ENCODE results near the gene C16orf74. TPM values are rescaled to one million over a fixed set of nuclear protein-coding genes. Genes with fewer than 3 reads are reported as not detected.

C16orf74 gene
- total and polyA plus RNA-seq, 2 donors: 1.5 to 6.4 TPM

GRCh38 chr16:85709766-85710585, 40.9 kb downstream of the C16orf74 start:
- peaks cover 0 to 19% of the 10 kb centered on the region in 2 donors for H3K27me3 ChIP-seq (ENCODE audit: control insufficient read depth in 2 of 2, insufficient read depth in 1 of 2, low read length in 1 of 2)
- no peaks in the 10 kb centered on the region for H3K36me3 ChIP-seq (ENCODE audit: control insufficient read depth in 2 of 2, insufficient read depth in 2 of 2, low read length in 1 of 2)
- 96% methylated on average over 53 of the region's 53 CpGs for WGBS
- no peak overlapping the region for H3K27ac ChIP-seq (ENCODE audit: low read depth in 1 of 2, low read length in 1 of 2)
- peaks cover 0 to 4% of the 10 kb centered on the region in 2 donors for H3K9me3 ChIP-seq (ENCODE audit: control insufficient read depth in 2 of 2, insufficient read depth in 1 of 2, low read length in 1 of 2)
- H3K4me1 ChIP-seq (ENCODE audit: control insufficient read depth in 2 of 2, insufficient read depth in 2 of 2, low read length in 2 of 2): peaks cover 0 to under 1% of the 10 kb centered on the region in 2 donors
- DNase-seq (ENCODE audit: low read depth in 6 of 9, low spot score in 9 of 9): no peak
- no peak overlapping the region for H3K4me3 ChIP-seq (ENCODE audit: low read length in 2 of 2)

DNA sequence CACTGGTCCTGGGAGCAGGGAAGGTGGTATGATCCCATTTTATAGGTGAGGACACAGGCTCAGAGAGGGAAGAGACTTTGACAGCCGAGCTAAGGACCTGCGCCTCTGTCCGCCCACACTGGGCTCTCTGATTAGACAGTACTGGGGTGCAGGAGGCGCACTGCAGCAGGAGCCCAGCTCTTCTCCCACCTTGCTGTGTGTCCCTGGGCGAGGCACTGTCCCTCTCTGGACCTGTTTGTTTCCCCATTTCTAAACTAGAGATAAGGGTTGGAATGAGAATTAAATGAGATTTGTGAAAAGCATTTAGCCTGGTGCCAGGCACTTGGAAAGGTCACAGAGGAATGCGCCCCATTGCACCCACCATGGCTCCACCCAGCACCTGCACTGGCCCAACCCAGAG, 42.6 kb downstream of the C16orf74 start:
- H3K27me3 ChIP-seq (ENCODE audit: control insufficient read depth in 2 of 2, insufficient read depth in 1 of 2, low read length in 1 of 2): peaks cover 0 to 16% of the 10 kb centered on the region in 2 donors
- H3K4me3 ChIP-seq (ENCODE audit: low read length in 2 of 2): no peak overlapping the region
- peaks cover 0 to 4% of the 10 kb centered on the region in 2 donors for H3K9me3 ChIP-seq (ENCODE audit: control insufficient read depth in 2 of 2, insufficient read depth in 1 of 2, low read length in 1 of 2)
- DNase-seq (ENCODE audit: low read depth in 6 of 9, low spot score in 9 of 9): no peak
- no peaks in the 10 kb centered on the region for H3K4me1 ChIP-seq (ENCODE audit: control insufficient read depth in 2 of 2, insufficient read depth in 2 of 2, low read length in 2 of 2)
- 98% methylated on average over 6 of the region's 6 CpGs for WGBS
- no peaks in the 10 kb centered on the region for H3K36me3 ChIP-seq (ENCODE audit: control insufficient read depth in 2 of 2, insufficient read depth in 2 of 2, low read length in 1 of 2)
- no peak overlapping the region for H3K27ac ChIP-seq (ENCODE audit: low read depth in 1 of 2, low read length in 1 of 2)

GRCh38 chr16:85707528-85708095, 43.3 kb downstream of the C16orf74 start:
- 94% methylated on average over 16 of the region's 16 CpGs for WGBS
- H3K27me3 ChIP-seq (ENCODE audit: control insufficient read depth in 2 of 2, insufficient read depth in 1 of 2, low read length in 1 of 2): peaks cover 0 to 13% of the 10 kb centered on the region in 2 donors
- no peaks in the 10 kb centered on the region for H3K36me3 ChIP-seq (ENCODE audit: control insufficient read depth in 2 of 2, insufficient read depth in 2 of 2, low read length in 1 of 2)
- H3K9me3 ChIP-seq (ENCODE audit: control insufficient read depth in 2 of 2, insufficient read depth in 1 of 2, low read length in 1 of 2): peaks cover 0 to 4% of the 10 kb centered on the region in 2 donors
- no peak overlapping the region for H3K4me3 ChIP-seq (ENCODE audit: low read length in 2 of 2)
- no peaks in the 10 kb centered on the region for H3K4me1 ChIP-seq (ENCODE audit: control insufficient read depth in 2 of 2, insufficient read depth in 2 of 2, low read length in 2 of 2)
- H3K27ac ChIP-seq (ENCODE audit: low read depth in 1 of 2, low read length in 1 of 2): no peak overlapping the region
- no peak for DNase-seq (ENCODE audit: low read depth in 6 of 9, low spot score in 9 of 9)

- Histone ChIP-seq H3K4me1 (ENCODE audit: control insufficient read depth in 2 of 2, insufficient read depth in 2 of 2, low read length in 2 of 2) (no peaks in the 10 kb centered on the region), H3K27ac (ENCODE audit: low read depth in 1 of 2, low read length in 1 of 2) (no peak overlapping the region), H3K36me3 (ENCODE audit: control insufficient read depth in 2 of 2, insufficient read depth in 2 of 2, low read length in 1 of 2) (no peaks in the 10 kb centered on the region), H3K9me3 (ENCODE audit: control insufficient read depth in 2 of 2, insufficient read depth in 1 of 2, low read length in 1 of 2) (no peaks in the 10 kb centered on the region), H3K4me3 (ENCODE audit: low read length in 2 of 2) (no peak overlapping the region), H3K27me3 (ENCODE audit: control insufficient read depth in 2 of 2, insufficient read depth in 1 of 2, low read length in 1 of 2) (peaks cover 0 to 14% of the 10 kb centered on the region in 2 donors)
- 97% methylated on average over 11 of the region's 11 CpGs for WGBS
- DNase-seq (ENCODE audit: low read depth in 6 of 9, low spot score in 9 of 9): no peak
Measured at GRCh38 chr16:85706449-85707034, 44.4 kb downstream of the C16orf74 start.

DNA sequence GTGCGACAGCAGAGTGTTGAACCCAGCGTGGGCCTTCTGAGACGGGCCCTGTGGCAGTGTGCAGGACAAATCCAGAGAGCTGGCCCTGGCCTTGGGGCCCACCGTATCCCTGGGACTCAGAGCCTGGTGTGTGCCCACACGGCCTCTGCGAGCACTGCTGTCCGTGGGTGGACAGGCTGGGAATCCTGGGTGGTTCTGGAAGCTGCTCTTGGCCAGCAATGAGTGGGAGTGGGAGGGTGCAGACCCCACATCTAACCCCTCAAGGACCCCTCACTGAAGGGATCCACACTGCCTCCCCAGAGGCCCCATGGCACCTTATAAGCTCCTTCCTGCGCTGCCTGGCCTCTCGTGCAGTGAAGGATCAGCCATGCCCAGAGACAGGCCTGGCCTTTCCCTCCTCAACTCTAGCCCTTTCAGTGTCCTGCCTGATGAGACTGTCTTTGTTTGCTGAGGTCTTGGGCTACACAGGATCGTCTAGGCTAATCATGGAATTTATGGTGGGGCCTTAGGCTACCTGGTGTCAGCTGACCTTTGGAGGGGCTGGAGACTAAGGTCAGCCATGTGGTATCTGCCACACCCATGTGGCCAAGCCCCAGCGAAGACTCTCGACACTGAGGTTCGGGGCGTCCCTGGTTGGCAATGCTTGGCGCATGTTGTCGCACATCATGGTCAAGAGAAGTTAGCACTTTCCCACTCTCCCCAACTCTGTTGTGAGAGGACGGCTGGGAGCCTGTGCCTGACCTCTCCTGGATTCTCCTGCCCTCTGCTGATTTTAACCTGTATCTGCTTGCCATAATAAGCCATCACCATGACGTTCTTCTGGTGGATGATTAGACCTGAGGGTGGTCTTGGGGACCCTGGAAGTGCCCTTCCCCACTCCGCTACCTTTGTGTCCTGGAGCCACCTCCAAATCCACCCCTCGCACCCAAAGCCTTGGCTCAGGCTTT, 45.7 kb downstream of the C16orf74 start:
- 96% methylated on average over 20 of the region's 20 CpGs for WGBS
- no peak for DNase-seq (ENCODE audit: low read depth in 6 of 9, low spot score in 9 of 9)
- H3K36me3 ChIP-seq (ENCODE audit: control insufficient read depth in 2 of 2, insufficient read depth in 2 of 2, low read length in 1 of 2): no peaks in the 10 kb centered on the region

DNA sequence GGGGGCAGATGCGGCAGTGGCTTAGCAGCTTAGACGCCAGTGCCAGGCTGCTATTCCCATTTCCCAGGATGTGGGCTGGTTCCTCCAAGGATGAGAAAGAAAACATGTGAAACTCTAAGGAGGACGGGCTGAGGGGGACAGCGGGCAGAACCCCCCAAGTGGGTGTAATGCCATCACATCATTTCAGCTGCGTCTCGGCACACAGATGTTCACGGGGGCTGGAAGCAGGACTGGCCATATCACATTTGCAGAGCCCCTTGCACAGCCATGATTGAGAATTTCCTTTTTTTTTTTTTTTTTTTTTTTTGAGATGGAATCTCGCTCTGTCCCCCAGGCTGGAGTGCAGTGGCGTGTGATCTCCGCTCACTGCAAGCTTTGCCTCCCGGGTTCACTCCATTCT, 46.9 kb downstream of the C16orf74 start:
- Histone ChIP-seq H3K36me3 (ENCODE audit: control insufficient read depth in 2 of 2, insufficient read depth in 2 of 2, low read length in 1 of 2) (no peaks in the 10 kb centered on the region), H3K27ac (ENCODE audit: low read depth in 1 of 2, low read length in 1 of 2) (no peak overlapping the region), H3K4me1 (ENCODE audit: control insufficient read depth in 2 of 2, insufficient read depth in 2 of 2, low read length in 2 of 2) (no peaks in the 10 kb centered on the region), H3K9me3 (ENCODE audit: control insufficient read depth in 2 of 2, insufficient read depth in 1 of 2, low read length in 1 of 2) (no peaks in the 10 kb centered on the region), H3K4me3 (ENCODE audit: low read length in 2 of 2) (no peak overlapping the region), H3K27me3 (ENCODE audit: control insufficient read depth in 2 of 2, insufficient read depth in 1 of 2, low read length in 1 of 2) (peaks cover 0 to 8% of the 10 kb centered on the region in 2 donors)
- DNase-seq (ENCODE audit: low read depth in 6 of 9, low spot score in 9 of 9): no peak
- WGBS: 95% methylated on average over 11 of the region's 11 CpGs

More for the DNA sequence above, 45.7 kb downstream of the C16orf74 start:
- Histone ChIP-seq H3K4me1 (ENCODE audit: control insufficient read depth in 2 of 2, insufficient read depth in 2 of 2, low read length in 2 of 2) (no peaks in the 10 kb centered on the region), H3K4me3 (ENCODE audit: low read length in 2 of 2) (no peak overlapping the region), H3K9me3 (ENCODE audit: control insufficient read depth in 2 of 2, insufficient read depth in 1 of 2, low read length in 1 of 2) (no peaks in the 10 kb centered on the region), H3K27ac (ENCODE audit: low read depth in 1 of 2, low read length in 1 of 2) (no peak overlapping the region), H3K27me3 (ENCODE audit: control insufficient read depth in 2 of 2, insufficient read depth in 1 of 2, low read length in 1 of 2) (peaks cover 0 to 12% of the 10 kb centered on the region in 2 donors)

DNA sequence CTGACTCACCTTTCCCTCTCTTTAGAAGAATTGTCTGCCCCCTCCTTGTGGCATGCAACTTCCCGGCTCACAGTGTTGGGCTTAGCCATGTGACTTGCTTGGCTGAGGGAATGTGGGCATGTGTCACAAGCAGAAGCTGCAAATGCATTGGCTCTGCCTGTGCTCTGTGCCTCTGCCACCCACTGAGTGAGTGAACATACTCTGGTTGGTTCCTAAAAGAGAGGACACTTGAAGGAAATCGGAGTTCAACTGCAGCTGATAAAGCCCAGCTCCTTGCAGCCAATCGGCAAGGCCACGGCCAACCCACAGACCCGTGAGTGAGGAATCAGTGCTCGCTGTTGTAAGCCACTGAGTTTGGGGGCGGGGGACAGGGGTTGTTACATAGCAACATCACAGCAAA, 51.3 kb downstream of the C16orf74 start:
- H3K27me3 ChIP-seq (ENCODE audit: control insufficient read depth in 2 of 2, insufficient read depth in 1 of 2, low read length in 1 of 2): peaks cover 0 to 29% of the 10 kb centered on the region in 2 donors
- no peak overlapping the region for H3K4me3 ChIP-seq (ENCODE audit: low read length in 2 of 2)
- no peaks in the 10 kb centered on the region for H3K9me3 ChIP-seq (ENCODE audit: control insufficient read depth in 2 of 2, insufficient read depth in 1 of 2, low read length in 1 of 2)
- no peak for DNase-seq (ENCODE audit: low read depth in 6 of 9, low spot score in 9 of 9)
- no peaks in the 10 kb centered on the region for H3K36me3 ChIP-seq (ENCODE audit: control insufficient read depth in 2 of 2, insufficient read depth in 2 of 2, low read length in 1 of 2)
- 87% methylated on average over 7 of the region's 7 CpGs for WGBS
- no peak overlapping the region for H3K27ac ChIP-seq (ENCODE audit: low read depth in 1 of 2, low read length in 1 of 2)
- peaks cover 0 to 2% of the 10 kb centered on the region in 2 donors for H3K4me1 ChIP-seq (ENCODE audit: control insufficient read depth in 2 of 2, insufficient read depth in 2 of 2, low read length in 2 of 2)

- WGBS: 87% methylated on average over 12 of the region's 12 CpGs
- Histone ChIP-seq H3K4me3 (ENCODE audit: low read length in 2 of 2) (no peak overlapping the region), H3K27ac (ENCODE audit: low read depth in 1 of 2, low read length in 1 of 2) (no peak overlapping the region), H3K27me3 (ENCODE audit: control insufficient read depth in 2 of 2, insufficient read depth in 1 of 2, low read length in 1 of 2) (peaks cover 0 to 29% of the 10 kb centered on the region in 2 donors), H3K4me1 (ENCODE audit: control insufficient read depth in 2 of 2, insufficient read depth in 2 of 2, low read length in 2 of 2) (peaks cover 0 to 2% of the 10 kb centered on the region in 2 donors), H3K9me3 (ENCODE audit: control insufficient read depth in 2 of 2, insufficient read depth in 1 of 2, low read length in 1 of 2) (no peaks in the 10 kb centered on the region), H3K36me3 (ENCODE audit: control insufficient read depth in 2 of 2, insufficient read depth in 2 of 2, low read length in 1 of 2) (no peaks in the 10 kb centered on the region)
- DNase-seq (ENCODE audit: low read depth in 6 of 9, low spot score in 9 of 9): no peak
Measured at GRCh38 chr16:85698935-85699558, 51.8 kb downstream of the C16orf74 start.

Measured in thymus (tissue), 11 donors.